ENCODE results near the gene POLD3. TPM values are rescaled to one million over a fixed set of nuclear protein-coding genes. Genes with fewer than 3 reads are reported as not detected.
A peak's percentile ranks its signal among the peaks of the same experiment; 100 is the strongest.

Gene POLD3
- polyA plus RNA-seq, 6 donors from 2014 or later: 9.4 to 16.7 (median 14.5) TPM

DNA sequence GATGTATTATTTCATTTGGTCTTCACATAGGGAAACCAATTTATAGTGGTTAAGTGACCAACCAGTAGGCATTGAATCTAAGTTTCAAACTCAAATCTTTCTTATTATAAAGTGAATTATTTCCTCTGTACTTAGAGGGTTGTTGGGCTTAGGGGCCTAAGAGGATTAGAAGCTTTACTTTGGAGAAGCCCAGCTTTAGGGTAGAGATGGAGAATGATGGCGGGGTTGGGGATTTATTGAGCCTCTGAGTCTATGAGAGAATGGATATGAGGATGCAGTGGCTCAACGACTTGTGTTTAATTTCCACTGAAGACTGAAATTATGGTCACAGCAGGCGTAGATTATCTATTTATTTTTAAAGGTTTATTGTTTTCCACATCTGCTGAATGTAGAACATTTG is 83.4 kb downstream of the POLD3 start:
- DNase-seq: no peak
- ATAC-seq (ENCODE audit: low read depth in 2 of 2): no peak
- Mint-ChIP-seq H3K36me3 (peaks cover 0 to 8% of the 10 kb centered on the region in 2 donors), H3K27me3 (peaks cover 0 to 11% (median 6%) of the 10 kb centered on the region in 3 donors), H3K27ac (no peak overlapping the region), H3K4me3 (no peak overlapping the region), H3K9me3 (peaks cover 0 to 4% (median 2%) of the 10 kb centered on the region in 7 donors), H3K4me1 (peaks cover 0 to 4% (median 2%) of the 10 kb centered on the region in 3 donors)

DNA sequence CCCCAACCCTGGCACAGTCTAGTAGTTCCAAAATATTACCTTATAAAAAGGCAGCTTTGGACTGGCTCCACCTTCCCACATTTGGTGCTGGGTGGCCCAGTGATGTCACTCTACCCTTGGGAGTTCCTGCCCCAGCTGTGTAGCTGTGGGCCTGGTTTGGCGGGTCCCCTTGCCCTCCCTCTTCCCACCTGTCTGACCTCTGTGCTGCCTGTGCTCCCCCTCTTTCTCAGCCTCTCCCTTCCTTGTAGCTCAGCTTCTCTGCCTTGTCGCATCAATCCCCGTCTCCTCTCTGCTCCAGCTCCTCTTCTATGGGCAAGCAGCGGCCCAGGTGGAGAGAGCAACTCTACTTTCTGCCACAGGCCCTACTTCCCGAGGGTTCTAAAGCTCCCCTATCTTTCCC is 84.2 kb downstream of the POLD3 start:
- Mint-ChIP-seq H3K9me3 (peaks cover 0 to 4% (median 2%) of the 10 kb centered on the region in 7 donors), H3K36me3 (peaks cover 0 to 8% of the 10 kb centered on the region in 2 donors), H3K4me1 (peaks cover 0 to 4% (median 2%) of the 10 kb centered on the region in 3 donors), H3K27ac (peak overlapping the region in 1 of 6 donors; percentile 24), H3K27me3 (peaks cover 4 to 19% (median 9%) of the 10 kb centered on the region in 3 donors), H3K4me3 (no peak overlapping the region)
- no peak for ATAC-seq (ENCODE audit: low read depth in 2 of 2)
- no peak for DNase-seq

DNA sequence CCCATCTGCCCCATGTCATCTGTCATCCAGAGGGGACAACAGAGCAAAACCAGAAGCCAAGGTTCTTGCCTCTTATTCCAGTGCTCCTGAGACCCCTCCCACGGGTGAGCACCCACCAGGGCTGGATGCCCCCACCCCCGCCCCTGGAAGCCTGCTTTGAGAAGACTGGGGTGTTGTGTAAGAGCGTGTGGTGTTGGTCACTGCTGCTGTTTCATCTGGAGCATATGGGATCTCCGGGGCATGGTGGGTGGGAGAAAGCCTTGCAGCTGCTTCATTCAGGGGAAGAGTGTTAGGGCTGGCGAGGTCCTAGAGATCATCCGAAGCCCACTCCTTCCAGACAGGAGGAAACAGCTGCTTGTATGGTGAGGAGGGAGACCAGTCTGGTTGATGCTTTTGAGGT is 84.7 kb downstream of the POLD3 start:
- Mint-ChIP-seq H3K36me3 (peaks cover 0 to 8% of the 10 kb centered on the region in 2 donors), H3K27me3 (peaks cover 5 to 25% (median 14%) of the 10 kb centered on the region in 3 donors), H3K4me1 (peaks cover 0 to 4% (median 2%) of the 10 kb centered on the region in 3 donors), H3K9me3 (peaks cover 0 to 4% (median 2%) of the 10 kb centered on the region in 7 donors), H3K27ac (no peak overlapping the region), H3K4me3 (no peak overlapping the region)
- no peak for DNase-seq
- no peak for ATAC-seq (ENCODE audit: low read depth in 2 of 2)

DNA sequence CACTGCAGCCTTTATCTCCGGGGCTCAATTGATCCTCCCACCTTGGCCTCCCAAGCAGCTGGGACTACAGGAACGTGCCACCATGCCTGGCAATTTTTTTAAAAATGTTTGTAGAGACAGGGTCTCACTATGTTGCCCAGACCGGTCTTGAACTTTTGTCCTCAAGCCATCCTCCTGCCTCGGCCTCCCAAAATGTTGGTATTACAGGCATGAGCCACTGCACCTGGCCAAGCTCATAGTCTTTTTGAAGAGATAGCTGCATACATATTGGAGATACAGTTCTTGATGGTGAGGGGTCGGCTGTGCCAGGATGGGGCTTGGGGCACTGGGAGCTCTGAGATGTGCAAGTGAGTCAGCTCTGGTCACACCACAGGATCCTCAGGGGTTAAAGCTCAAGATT is 85.7 kb downstream of the POLD3 start:
- H3K9me3 Mint-ChIP-seq: peaks cover 0 to 5% (median 2%) of the 10 kb centered on the region in 7 donors
- H3K4me1 Mint-ChIP-seq: peaks cover 0 to 7% (median 2%) of the 10 kb centered on the region in 3 donors
- H3K4me3 Mint-ChIP-seq: no peak overlapping the region
- no peak overlapping the region for H3K27ac Mint-ChIP-seq
- DNase-seq (no peak), ATAC-seq (ENCODE audit: low read depth in 2 of 2) (no peak)
- H3K27me3 Mint-ChIP-seq: peaks cover 8 to 34% (median 23%) of the 10 kb centered on the region in 3 donors
- H3K36me3 Mint-ChIP-seq: peaks cover 0 to 8% of the 10 kb centered on the region in 2 donors

DNA sequence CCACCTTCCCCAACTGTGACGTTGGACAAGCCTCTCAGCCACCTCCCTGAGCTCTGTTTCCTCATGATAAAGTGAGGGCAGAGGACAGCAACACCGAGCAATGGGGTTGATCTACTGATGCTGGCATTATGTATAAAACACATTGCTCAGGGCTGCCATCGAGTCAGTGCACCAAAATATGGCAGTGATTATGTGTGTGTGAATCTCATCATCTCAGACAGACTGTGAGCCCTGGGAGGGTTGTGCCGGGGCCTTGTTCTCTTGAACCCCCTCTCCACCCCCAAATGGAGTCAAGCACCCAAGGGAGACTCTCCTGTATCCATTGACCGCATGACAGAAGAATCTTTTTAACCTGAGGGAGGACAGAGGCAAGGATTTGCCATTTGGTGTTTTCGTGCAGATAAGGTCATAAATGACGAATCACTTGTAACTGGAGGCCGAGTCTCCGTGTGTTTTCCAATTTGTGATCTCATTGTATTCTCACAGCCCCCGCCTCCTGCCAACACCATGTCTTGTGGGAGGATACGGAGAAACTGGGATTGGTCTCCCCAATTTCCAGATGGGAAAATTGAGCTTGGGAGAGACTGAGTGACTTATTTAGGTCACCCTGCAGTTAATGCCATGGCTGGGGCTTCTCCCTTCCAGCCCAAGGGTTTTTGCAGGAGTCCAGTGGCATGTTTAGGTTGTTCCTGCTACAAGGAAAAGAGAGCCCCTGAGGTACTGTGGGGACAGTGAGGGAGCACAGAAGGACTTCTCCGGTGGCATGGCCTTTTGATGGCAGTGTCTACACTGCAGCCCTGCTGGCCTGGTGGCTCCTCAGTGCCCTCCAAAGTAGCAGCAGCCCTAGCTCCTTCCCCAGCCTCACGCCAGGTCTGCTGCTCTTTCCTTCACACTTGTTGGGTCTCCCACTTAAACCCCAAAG is 86.5 kb downstream of the POLD3 start:
- Mint-ChIP-seq H3K9me3 (peaks cover 0 to 5% (median 2%) of the 10 kb centered on the region in 7 donors), H3K4me1 (peaks cover 0 to 7% (median 0%) of the 10 kb centered on the region in 3 donors), H3K27me3 (peaks cover 11 to 40% (median 28%) of the 10 kb centered on the region in 3 donors), H3K36me3 (peaks cover 0 to 8% of the 10 kb centered on the region in 2 donors), H3K4me3 (no peak overlapping the region), H3K27ac (no peak overlapping the region)
- DNase-seq: no peak
- no peak for ATAC-seq (ENCODE audit: low read depth in 2 of 2)

DNA sequence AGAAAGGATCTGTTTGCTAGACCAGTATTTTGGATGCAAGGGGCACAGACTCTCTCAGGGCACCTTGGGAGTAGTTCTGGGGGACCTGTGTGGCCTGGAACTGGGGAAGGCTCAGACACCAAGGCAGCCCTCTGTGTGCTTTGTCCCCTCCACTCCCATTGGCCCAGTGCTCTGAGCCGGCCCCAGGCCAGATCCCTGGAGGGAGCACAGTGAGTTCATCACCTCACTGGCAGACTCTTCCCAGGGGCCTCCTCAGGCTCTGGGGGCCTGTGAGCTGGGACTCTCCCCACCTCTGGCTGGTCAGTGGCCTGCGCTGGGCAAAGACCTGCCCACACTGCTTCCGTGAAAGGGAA is 87.1 kb downstream of the POLD3 start:
- peaks cover 0 to 7% (median 0%) of the 10 kb centered on the region in 3 donors for H3K4me1 Mint-ChIP-seq
- H3K27me3 Mint-ChIP-seq: peaks cover 18 to 44% (median 32%) of the 10 kb centered on the region in 3 donors
- H3K9me3 Mint-ChIP-seq: peaks cover 0 to 4% (median 2%) of the 10 kb centered on the region in 7 donors
- no peak overlapping the region for H3K27ac Mint-ChIP-seq
- ATAC-seq (ENCODE audit: low read depth in 2 of 2) (no peak), DNase-seq (no peak)
- no peak overlapping the region for H3K4me3 Mint-ChIP-seq
- peaks cover 0 to 5% of the 10 kb centered on the region in 2 donors for H3K36me3 Mint-ChIP-seq

DNA sequence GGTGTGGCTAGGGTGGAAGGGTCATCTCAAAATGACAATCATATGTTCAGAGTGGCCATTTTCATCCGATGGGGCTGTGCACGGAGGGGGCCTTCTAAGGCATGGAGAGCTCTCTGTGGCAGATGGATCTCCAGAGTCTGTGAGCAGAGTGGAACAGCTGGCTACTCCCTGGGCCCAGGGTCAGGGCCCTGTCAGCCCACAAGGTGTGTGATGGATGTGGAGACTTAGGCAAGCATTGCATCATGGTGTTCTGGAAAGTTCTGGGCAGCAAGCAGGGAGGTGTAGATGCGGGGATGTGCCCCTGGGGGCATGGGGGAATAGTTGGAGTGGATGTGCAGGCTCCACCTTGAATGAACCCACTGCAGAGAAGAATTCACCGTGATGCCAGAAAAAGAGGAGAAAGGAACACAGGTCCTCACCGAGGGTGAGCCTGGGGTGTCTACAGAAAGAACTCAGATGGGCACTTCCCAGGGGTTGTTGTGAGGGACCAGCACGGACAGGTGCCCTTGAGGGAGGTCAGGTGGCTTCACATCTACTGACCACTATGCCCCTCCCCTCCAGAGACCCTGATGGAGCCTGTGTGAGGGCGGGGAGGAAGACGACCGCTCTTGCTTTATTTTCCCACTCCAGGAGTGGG is 87.8 kb downstream of the POLD3 start:
- Mint-ChIP-seq H3K4me1 (peaks cover 0 to 7% (median 3%) of the 10 kb centered on the region in 3 donors), H3K4me3 (peak overlapping the region in 1 of 8 donors; percentile 25), H3K27me3 (peaks cover 21 to 50% (median 39%) of the 10 kb centered on the region in 3 donors), H3K36me3 (no peaks in the 10 kb centered on the region), H3K27ac (no peak overlapping the region), H3K9me3 (peaks cover 0 to 2% (median 0%) of the 10 kb centered on the region in 7 donors)
- DNase-seq: no peak
- no peak for ATAC-seq (ENCODE audit: low read depth in 2 of 2)

DNA sequence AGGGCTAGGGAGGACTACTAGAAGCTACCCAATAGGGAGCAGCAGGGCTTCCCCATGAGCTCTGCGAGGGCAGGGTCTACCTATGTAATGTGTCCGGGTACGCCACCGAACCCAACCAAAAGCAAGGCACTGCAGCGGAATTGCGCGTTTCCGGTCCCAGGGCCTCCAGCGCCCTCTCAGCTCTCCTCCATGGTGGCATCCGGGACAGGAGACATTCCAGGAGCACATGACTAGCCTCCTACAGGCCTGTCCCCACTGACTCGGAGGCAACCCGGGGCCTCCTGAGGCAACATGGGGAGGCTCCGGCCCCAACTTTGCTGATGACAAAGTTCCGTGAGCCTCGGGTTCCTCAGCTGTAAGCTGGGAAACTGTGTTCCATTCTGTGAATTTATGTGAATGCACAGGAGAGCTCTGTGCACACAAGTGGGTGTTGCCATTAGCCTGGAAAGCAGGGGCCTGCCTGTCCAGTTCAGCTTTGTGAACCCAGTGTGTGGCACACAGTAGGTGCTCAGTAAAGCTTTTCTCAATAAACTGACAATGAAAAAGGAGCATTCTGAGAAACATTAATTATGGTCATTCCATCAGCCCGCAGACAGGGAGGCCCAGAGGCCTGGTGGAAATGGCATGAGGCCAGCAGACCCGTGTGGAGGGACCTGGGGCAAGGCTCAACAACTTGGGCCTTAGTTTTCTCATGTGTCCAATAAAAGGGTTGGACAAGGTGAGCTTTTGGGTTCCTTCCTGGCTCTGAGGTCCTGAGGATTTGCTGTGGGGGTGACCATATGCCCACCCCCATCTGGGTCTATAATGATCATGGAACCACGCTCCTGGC is 88.5 kb downstream of the POLD3 start:
- ATAC-seq (ENCODE audit: low read depth in 2 of 2): no peak
- Mint-ChIP-seq H3K27me3 (peaks cover 29 to 53% (median 42%) of the 10 kb centered on the region in 3 donors), H3K36me3 (no peaks in the 10 kb centered on the region), H3K27ac (no peak overlapping the region), H3K9me3 (peaks cover 0 to 2% (median 0%) of the 10 kb centered on the region in 7 donors), H3K4me1 (peaks cover 0 to 7% (median 3%) of the 10 kb centered on the region in 3 donors), H3K4me3 (no peak overlapping the region)
- no peak for DNase-seq

DNA sequence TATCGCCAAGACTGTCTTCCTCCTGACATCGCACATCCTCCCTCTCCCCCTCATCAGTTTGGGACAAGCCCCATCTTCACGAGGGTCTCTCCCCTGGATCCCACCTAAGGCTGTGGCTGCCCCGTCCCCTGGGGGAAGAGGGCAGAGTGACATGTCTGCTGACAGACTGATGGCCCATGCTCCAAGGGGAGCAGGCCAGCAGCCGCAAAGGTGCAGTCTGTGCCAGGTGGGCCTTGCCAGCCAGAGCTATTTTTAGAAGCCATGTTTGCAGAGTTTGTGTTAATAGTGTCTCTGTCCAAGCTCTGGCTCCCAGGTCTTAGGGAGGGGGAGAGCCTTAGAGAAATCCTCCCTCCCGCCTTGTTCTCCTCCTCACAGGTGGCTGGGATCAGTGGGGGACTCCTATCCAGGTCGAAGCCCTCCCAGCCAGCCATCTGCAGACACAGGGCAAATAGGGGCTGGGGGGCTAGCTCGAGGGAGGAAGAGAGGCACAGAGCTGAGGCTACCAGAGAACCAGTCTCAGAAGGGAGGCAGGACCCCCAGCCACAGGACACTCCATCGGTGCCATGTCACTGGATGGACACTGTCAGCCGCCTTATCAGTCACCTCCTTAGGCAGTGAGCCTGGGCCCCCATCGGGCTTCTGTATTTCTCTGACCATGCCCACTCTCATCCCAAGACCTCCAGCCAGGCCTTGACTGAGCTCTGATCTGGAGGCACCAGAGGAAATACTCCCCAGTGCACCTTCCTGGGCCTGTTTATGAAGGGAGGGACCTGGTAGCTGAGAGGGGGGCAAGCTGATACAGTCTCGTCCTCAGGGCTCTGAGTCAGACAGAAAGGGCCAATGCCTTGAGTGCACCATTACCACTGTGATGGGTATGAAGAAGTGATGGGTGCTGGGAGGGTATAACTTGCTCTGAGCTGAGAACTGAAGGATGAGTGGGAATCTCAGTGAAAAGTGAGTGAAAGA is 89.6 kb downstream of the POLD3 start:
- H3K27ac Mint-ChIP-seq: no peak overlapping the region
- H3K27me3 Mint-ChIP-seq: peaks cover 33 to 53% (median 47%) of the 10 kb centered on the region in 3 donors
- H3K4me1 Mint-ChIP-seq: peaks cover 0 to 7% (median 3%) of the 10 kb centered on the region in 3 donors
- no peak for DNase-seq
- H3K9me3 Mint-ChIP-seq: peaks cover 0 to 7% (median 0%) of the 10 kb centered on the region in 7 donors
- no peak overlapping the region for H3K4me3 Mint-ChIP-seq
- no peaks in the 10 kb centered on the region for H3K36me3 Mint-ChIP-seq
- no peak for ATAC-seq (ENCODE audit: low read depth in 2 of 2)

DNA sequence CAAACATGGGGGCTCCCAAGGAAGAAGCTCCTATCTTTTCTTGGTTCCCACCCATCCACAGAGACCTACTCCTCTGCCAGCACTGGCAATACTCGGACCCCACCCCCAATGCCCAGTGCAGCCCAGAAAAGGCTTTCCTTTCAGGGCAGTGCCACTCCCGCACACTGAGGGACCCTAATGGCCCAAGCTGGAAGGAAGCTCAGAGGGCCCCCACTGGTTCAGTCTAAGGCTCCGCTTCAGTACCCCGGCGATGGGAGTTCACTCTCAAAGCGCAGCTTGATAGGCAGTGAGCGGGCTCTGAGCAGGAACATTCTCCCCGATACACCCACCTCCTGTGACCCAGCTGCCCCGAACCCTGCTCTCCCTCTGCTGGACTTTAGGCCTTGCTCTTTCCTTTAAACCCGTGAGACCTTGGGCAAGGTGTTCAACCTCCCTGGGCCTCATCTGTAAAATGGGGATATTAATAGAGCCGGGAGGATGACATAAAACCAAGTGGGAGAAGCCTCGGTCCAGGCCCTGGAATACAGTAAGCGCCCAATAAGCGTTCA is 90.4 kb downstream of the POLD3 start:
- ATAC-seq (ENCODE audit: low read depth in 2 of 2) (no peak), DNase-seq (no peak)
- Mint-ChIP-seq H3K4me3 (peak overlapping the region in 3 of 8 donors; percentile 10 to 47 (median 30)), H3K27me3 (peaks cover 33 to 53% (median 47%) of the 10 kb centered on the region in 3 donors), H3K9me3 (peaks cover 0 to 7% (median 2%) of the 10 kb centered on the region in 7 donors), H3K4me1 (peaks cover 0 to 7% (median 3%) of the 10 kb centered on the region in 3 donors), H3K27ac (no peak overlapping the region), H3K36me3 (no peaks in the 10 kb centered on the region)

DNA sequence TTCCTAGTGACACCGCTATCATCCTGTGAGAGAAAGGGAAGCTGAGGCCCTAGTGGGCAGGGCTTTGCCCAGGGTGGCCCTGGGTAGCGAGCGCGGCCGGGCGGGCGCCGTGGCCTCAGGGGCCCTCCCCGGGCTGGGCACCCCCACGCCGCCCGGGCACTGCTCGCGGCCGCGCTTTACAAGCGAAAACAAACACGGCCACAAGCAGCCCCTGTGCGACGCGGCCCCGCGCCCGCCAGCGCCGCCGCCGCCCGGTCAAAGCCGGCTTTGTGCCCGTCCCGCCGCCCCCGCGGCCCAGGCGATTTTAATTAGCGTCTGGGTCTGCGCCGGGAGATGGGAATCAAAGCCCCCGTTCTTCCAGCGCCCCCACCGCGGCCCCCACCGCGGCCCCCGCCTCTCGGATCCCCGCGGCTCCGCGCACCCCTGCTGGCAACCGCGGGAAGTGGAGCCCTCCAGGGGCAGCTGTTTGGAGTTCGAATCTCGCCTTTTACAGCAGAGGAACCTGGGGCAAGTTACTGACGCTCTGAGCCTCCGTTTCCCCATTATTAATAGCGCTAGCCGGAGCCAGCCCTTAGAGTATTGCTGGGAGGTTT is 91.0 kb downstream of the POLD3 start:
- ATAC-seq (ENCODE audit: low read depth in 2 of 2) (no peak), DNase-seq (no peak)
- peaks cover 0 to 7% (median 2%) of the 10 kb centered on the region in 7 donors for H3K9me3 Mint-ChIP-seq
- peak overlapping the region in 2 of 8 donors; percentile 44 to 47 for H3K4me3 Mint-ChIP-seq
- no peak overlapping the region for H3K27ac Mint-ChIP-seq
- H3K27me3 Mint-ChIP-seq: peaks cover 33 to 53% (median 47%) of the 10 kb centered on the region in 3 donors
- no peaks in the 10 kb centered on the region for H3K36me3 Mint-ChIP-seq
- H3K4me1 Mint-ChIP-seq: peaks cover 0 to 7% (median 3%) of the 10 kb centered on the region in 3 donors
